IMR-90 (cell line): ENCODE measurements around the gene LPXN. TPM values are rescaled to one million over a fixed set of nuclear protein-coding genes. Genes with fewer than 3 reads are reported as not detected.
A peak's percentile ranks its signal among the peaks of the same experiment; 100 is the strongest.

ENCODE experiments used
- ATAC-seq: fragments of 200-7000 bp; cut with Tn5 transposase; 2 replicates; pipeline ENCODE4 v1.9.1; 2020; ENCODE audit warnings: low read depth, mild to moderate bottlenecking, moderate library complexity
- BruUV-seq: library from RNA; stranded (reverse); fragments of 400-500 nt; replicated peaks from 2 replicates; lab custom pipeline; 2021; lab: Mats Ljungman, UMichigan
- CTCF ChIA-PET: fragments of 300-600 bp; formaldehyde crosslinking; extraction: SDS; loops from one replicate; lab custom pipeline; 2021; ENCODE audit warnings: antibody characterized with exemption; lab: Yijun Ruan, JAX
- POLR2A ChIA-PET: fragments of 300-600 bp; sonication (Branson Sonifier 250); formaldehyde crosslinking; loops from one replicate; lab custom pipeline; 2022; ENCODE audit warnings: antibody characterized with exemption; ENCODE audit not compliant: unreplicated experiment; lab: Charles Lee
- DNase-seq: peaks from one replicate; pipeline ENCODE4 v3.0.0; 2013
- H2AFZ ChIP-seq: replicated peaks from 2 replicates; pipeline ENCODE3; 2013; ENCODE audit warnings: low read length, mild to moderate bottlenecking; ENCODE audit not compliant: poor library complexity
- H2AK5ac ChIP-seq: 2 replicates; pipeline ENCODE4 v1.6.1; 2013; ENCODE audit warnings: low read depth, low read length, inconsistent platforms
- H2AK9ac ChIP-seq: replicated peaks from 2 replicates; pipeline ENCODE3; 2013; ENCODE audit warnings: mild to moderate bottlenecking, low read depth, low read length, moderate library complexity; ENCODE audit not compliant: poor library complexity
- H2BK120ac ChIP-seq: 2 replicates; pipeline ENCODE4 v1.6.1; 2013; ENCODE audit warnings: low read depth, low read length, inconsistent platforms
- H2BK15ac ChIP-seq: 3 replicates; pipeline ENCODE4 v1.6.1; 2013; ENCODE audit warnings: low read depth, low read length, inconsistent platforms
- H2BK20ac ChIP-seq: 2 replicates; pipeline ENCODE4 v1.6.1; 2013; ENCODE audit warnings: low read depth, mild to moderate bottlenecking, inconsistent platforms, low read length, moderate library complexity
- H2BK5ac ChIP-seq: 2 replicates; pipeline ENCODE4 v1.6.1; 2013; ENCODE audit warnings: mild to moderate bottlenecking, low read depth, low read length, inconsistent platforms; ENCODE audit not compliant: poor library complexity, severe bottlenecking
- H3K14ac ChIP-seq: replicated peaks from 2 replicates; pipeline ENCODE4 v1.6.1; 2013; ENCODE audit warnings: low read depth, low read length, inconsistent platforms
- H3K18ac ChIP-seq: 2 replicates; pipeline ENCODE4 v1.6.1; 2013; ENCODE audit warnings: low read depth, low read length, control low read depth
- H3K23ac ChIP-seq: 2 replicates; pipeline ENCODE4 v1.6.1; 2013; ENCODE audit warnings: low read depth, low read length, inconsistent platforms
- H3K27ac ChIP-seq: 2 replicates; pipeline ENCODE4 v1.5.1; 2013; ENCODE audit warnings: mild to moderate bottlenecking, control low read depth, low read length; ENCODE audit not compliant: insufficient read depth
- H3K27me3 ChIP-seq: 2 replicates; pipeline ENCODE4 v1.6.1; 2013; ENCODE audit warnings: low read length; ENCODE audit not compliant: control insufficient read depth, insufficient read depth
- H3K36me3 ChIP-seq: 2 replicates; pipeline ENCODE4 v1.6.1; 2013; ENCODE audit warnings: low read length, mixed read lengths; ENCODE audit not compliant: control insufficient read depth, insufficient read depth
- H3K4ac ChIP-seq: 2 replicates; pipeline ENCODE4 v1.6.1; 2013; ENCODE audit warnings: low read depth, low read length, inconsistent platforms
- H3K4me1 ChIP-seq: 2 replicates; pipeline ENCODE4 v1.6.1; 2013; ENCODE audit warnings: low read length, mixed read lengths; ENCODE audit not compliant: control insufficient read depth, insufficient read depth
- H3K4me2 ChIP-seq: 2 replicates; pipeline ENCODE4 v1.6.1; 2013; ENCODE audit warnings: low read depth, mild to moderate bottlenecking, control low read depth, low read length, moderate library complexity
- H3K4me3 ChIP-seq: 2 replicates; pipeline ENCODE4 v1.5.1; 2013; ENCODE audit warnings: low read depth, mild to moderate bottlenecking, control low read depth, low read length, moderate library complexity; ENCODE audit not compliant: insufficient read depth
- H3K56ac ChIP-seq: 2 replicates; pipeline ENCODE4 v1.6.1; 2013; ENCODE audit warnings: low read length, inconsistent platforms; ENCODE audit not compliant: insufficient read depth; ENCODE audit errors: extremely low read depth
- H3K79me1 ChIP-seq, 2 experiments: 2 replicates each; pipeline ENCODE4 v1.6.1; 2013; ENCODE audit warnings: low read length in 2 of 2, inconsistent platforms in 1 of 2, low read depth in 1 of 2
- H3K9ac ChIP-seq: 2 replicates; pipeline ENCODE4 v1.6.1; 2013; ENCODE audit warnings: low read depth, low read length, control low read depth
- H3K9me1 ChIP-seq: 2 replicates; pipeline ENCODE4 v1.6.1; 2013; ENCODE audit warnings: low read length, inconsistent platforms; ENCODE audit not compliant: insufficient read depth
- H3K9me3 ChIP-seq: 2 replicates; pipeline ENCODE4 v1.6.1; 2013; ENCODE audit warnings: low read length; ENCODE audit not compliant: control insufficient read depth, insufficient read depth
- H4K20me1 ChIP-seq: 2 replicates; pipeline ENCODE4 v1.6.1; 2013; ENCODE audit warnings: low read length, inconsistent platforms; ENCODE audit not compliant: insufficient read depth
- H4K5ac ChIP-seq: 2 replicates; pipeline ENCODE4 v1.6.1; 2013; ENCODE audit warnings: mild to moderate bottlenecking, low read depth, low read length, control low read depth
- H4K8ac ChIP-seq, 2 experiments: 2 replicates each; pipeline ENCODE4 v1.6.1; 2013; ENCODE audit warnings: low read depth in 2 of 2, low read length in 2 of 2, control low read depth in 1 of 2, inconsistent platforms in 1 of 2
- H4K91ac ChIP-seq: 2 replicates; pipeline ENCODE4 v1.6.1; 2013; ENCODE audit warnings: low read depth, low read length, inconsistent platforms; ENCODE audit not compliant: insufficient read depth
- BHLHE40 ChIP-seq: fragments of 150-350 bp; IDR thresholded peaks from 2 replicates; pipeline ENCODE4 v1.6.1; 2016; ENCODE audit warnings: mild to moderate bottlenecking, low read depth, low read length
- CEBPB ChIP-seq: IDR thresholded peaks from 2 replicates; pipeline ENCODE4 v1.6.1; 2012; ENCODE audit warnings: low read depth, low read length, improper control_type of control experiment
- CHD1 ChIP-seq: IDR thresholded peaks from 2 replicates; pipeline ENCODE4 v1.6.1; 2012; ENCODE audit warnings: low read depth, low read length, improper control_type of control experiment
- CTCF ChIP-seq: conservative IDR thresholded peaks from 2 replicates; pipeline ENCODE4 v1.5.1; 2012; ENCODE audit warnings: mild to moderate bottlenecking, low read depth, low read length, improper control_type of control experiment
- ELK1 ChIP-seq: fragments of 150-350 bp; IDR thresholded peaks from 2 replicates; pipeline ENCODE4 v1.6.1; 2016; ENCODE audit warnings: low read depth, mild to moderate bottlenecking, low read length, moderate library complexity, borderline replicate concordance
- FOS ChIP-seq: fragments of 150-350 bp; IDR thresholded peaks from 2 replicates; pipeline ENCODE4 v1.6.1; 2016; ENCODE audit warnings: low read depth, low read length
- MAFK ChIP-seq: IDR thresholded peaks from 2 replicates; pipeline ENCODE4 v1.6.1; 2012; ENCODE audit warnings: low read depth, low read length, improper control_type of control experiment
- MAZ ChIP-seq: IDR thresholded peaks from 2 replicates; pipeline ENCODE4 v1.6.1; 2012; ENCODE audit warnings: low read depth, mild to moderate bottlenecking, low read length, improper control_type of control experiment, moderate library complexity, borderline replicate concordance
- MXI1 ChIP-seq: IDR thresholded peaks from 2 replicates; pipeline ENCODE4 v1.6.1; 2012; ENCODE audit warnings: low read depth, mild to moderate bottlenecking, low read length, moderate library complexity, borderline replicate concordance
- NFE2L2 ChIP-seq: fragments of 150-350 bp; IDR thresholded peaks from 2 replicates; pipeline ENCODE4 v1.6.1; 2016; ENCODE audit warnings: low read depth, mild to moderate bottlenecking, low read length
- POLR2A ChIP-seq: IDR thresholded peaks from 2 replicates; pipeline ENCODE4 v1.6.1; 2012; ENCODE audit warnings: mild to moderate bottlenecking, low read depth, low read length
- RAD21 ChIP-seq: IDR thresholded peaks from 2 replicates; pipeline ENCODE4 v1.6.1; 2012; ENCODE audit warnings: low read length, improper control_type of control experiment
- RCOR1 ChIP-seq: IDR thresholded peaks from 2 replicates; pipeline ENCODE4 v1.6.1; 2012; ENCODE audit warnings: mild to moderate bottlenecking, low read length, improper control_type of control experiment; ENCODE audit not compliant: insufficient replicate concordance
- RFX5 ChIP-seq: IDR thresholded peaks from 2 replicates; pipeline ENCODE4 v1.8.0; 2012; ENCODE audit warnings: low read depth, mild to moderate bottlenecking, low read length, moderate library complexity
- SMC3 ChIP-seq: fragments of 150-350 bp; IDR thresholded peaks from 2 replicates; pipeline ENCODE4 v1.6.1; 2016; ENCODE audit warnings: low read depth, mild to moderate bottlenecking, antibody characterized with exemption, low read length, moderate library complexity
- WGBS, 2 experiments: methylation state at CpG; one replicate each; pipeline versions ENCODE4 v1.1.5 to v1.1.7; 2013; ENCODE audit warnings: missing lambda C conversion rate in 2 of 2; ENCODE audit not compliant: insufficient read length in 1 of 2; ENCODE audit errors: extremely low coverage in 2 of 2; 5-methylcytosine and 5-hydroxymethylcytosine counted together
- dilution Hi-C: fragments of 300-500 bp; cut with HindIII; formaldehyde crosslinking; loops from one replicate; pipeline ENCODE4 v1.14.3; 2018; ENCODE audit warnings: low sequenced_read_pairs; ENCODE audit not compliant: unreplicated experiment
- in situ Hi-C: fragments of 300-500 bp; cut with MboI; formaldehyde crosslinking; loops from 3 replicates; pipeline ENCODE4 v1.14.3; 2019; ENCODE audit warnings: low sequenced_read_pairs, inconsistent platforms, mixed read lengths
- intact Hi-C: fragments of 100-400 bp; cut with micrococcal nuclease; formaldehyde crosslinking; loops from 2 replicates; pipeline ENCODE4 v1.10.0; 2022
- polyA plus RNA-seq, 3 experiments: library from polyadenylated mRNA; depleted of rRNA; stranded (reverse); fragments of >200 nt; gene quantifications; 2 replicates each; pipeline ENCODE4 v1.2.3, GENCODE V29; 2012; ENCODE audit warnings: low replicate concordance in 1 of 3
- total RNA-seq: library from RNA; depleted of rRNA; stranded (reverse); fragments of >200 nt; gene quantifications from 2 replicates; pipeline ENCODE4 v1.2.3, GENCODE V29; 2012
- TF ChIP-seq, protein P1 (sequence below): fragments of 150-350 bp; IDR thresholded peaks from 2 replicates; pipeline ENCODE4 v1.6.1; 2017; ENCODE audit warnings: mild to moderate bottlenecking, antibody characterized with exemption, low read length, low read depth

The LPXN gene
- total and polyA plus RNA-seq, 2 of the 4 experiments (the other 2 are of a cell fraction): 13.4 to 15.7 TPM

DNA sequence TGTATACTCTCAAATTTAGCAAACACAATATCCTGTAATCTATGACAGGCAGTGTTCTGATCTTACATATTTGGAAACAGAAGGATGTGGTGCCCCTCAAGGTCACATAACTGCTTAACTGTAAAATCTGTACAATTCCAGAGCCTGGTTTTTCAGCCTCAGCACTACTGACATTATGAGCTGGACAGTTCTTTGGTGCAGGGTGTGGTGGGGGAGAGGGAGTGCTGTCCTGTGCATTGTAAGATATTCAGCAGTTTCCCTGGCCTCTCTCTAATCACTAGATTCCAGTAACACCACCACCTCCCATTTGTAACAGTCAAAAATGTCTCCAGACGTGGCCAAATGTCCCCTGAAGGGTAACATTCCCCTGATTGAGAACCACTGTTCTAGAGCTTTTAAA is 65.9 kb downstream of the LPXN start:
- intact Hi-C loops: loop anchor here (5.0 to 10.0 kb wide), 7 partner anchors 117 to 1052 kb away; partner anchors contain the start of genes CTNND1, OR9I1 and SELENOH
- POLR2A ChIA-PET: no interaction called here
- Histone ChIP-seq H2AFZ (no peak overlapping the region), H3K9me1 (peaks cover 2% of the 10 kb centered on the region; the same call in 1 of the 2 replicates), H3K4me2 (no peak overlapping the region), H3K4me3 (no peak overlapping the region), H3K18ac (peak overlapping the region; percentile 44; the same call in 1 of the 2 replicates), H4K8ac (peak overlapping the region; percentile 41 to 65), H2BK15ac (peak overlapping the region; percentile 73; the same call in 2 of the 3 replicates), H3K36me3 (no peaks in the 10 kb centered on the region), H3K4ac (peak overlapping the region; percentile 69), H2AK5ac (peak overlapping the region; percentile 38; the same call in 1 of the 2 replicates), H2BK120ac (peak overlapping the region; percentile 82), H3K27ac (peak overlapping the region; percentile 8; the same call in 1 of the 2 replicates), H4K20me1 (no peaks in the 10 kb centered on the region), H3K14ac (peak overlapping the region; percentile 38), H4K91ac (peak overlapping the region; percentile 80), H2BK20ac (peak overlapping the region; percentile 83), H3K9ac (peak overlapping the region; percentile 12; the same call in 1 of the 2 replicates), H2AK9ac (no peak overlapping the region), H4K5ac (no peak overlapping the region), H2BK5ac (peak overlapping the region; percentile 83), H3K23ac (no peak overlapping the region), H3K27me3 (no peaks in the 10 kb centered on the region), H3K56ac (no peak overlapping the region), H3K79me1 (no peaks in the 10 kb centered on the region), H3K9me3 (no peaks in the 10 kb centered on the region), H3K4me1 (peaks cover 7% of the 10 kb centered on the region)
- dilution Hi-C loops: no loop called here
- BruUV-seq: no TSS peak
- CTCF ChIA-PET: no interaction called here
- DNase-seq (no peak), ATAC-seq (peak; percentile 56)
- TF ChIP-seq MAFK: no peak
- no peak for TF ChIP-seq SMC3
- no peak for TF ChIP-seq BHLHE40
- no peak for TF ChIP-seq MAZ
- no peak for TF ChIP-seq NFE2L2
- TF ChIP-seq RAD21: no peak
- no peak for TF ChIP-seq CHD1
- TF ChIP-seq ELK1: no peak
- no peak for TF ChIP-seq CTCF
- TF ChIP-seq, protein P1, sequence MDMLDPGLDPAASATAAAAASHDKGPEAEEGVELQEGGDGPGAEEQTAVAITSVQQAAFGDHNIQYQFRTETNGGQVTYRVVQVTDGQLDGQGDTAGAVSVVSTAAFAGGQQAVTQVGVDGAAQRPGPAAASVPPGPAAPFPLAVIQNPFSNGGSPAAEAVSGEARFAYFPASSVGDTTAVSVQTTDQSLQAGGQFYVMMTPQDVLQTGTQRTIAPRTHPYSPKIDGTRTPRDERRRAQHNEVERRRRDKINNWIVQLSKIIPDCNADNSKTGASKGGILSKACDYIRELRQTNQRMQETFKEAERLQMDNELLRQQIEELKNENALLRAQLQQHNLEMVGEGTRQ: no peak
- TF ChIP-seq RCOR1: no peak
- no peak for TF ChIP-seq RFX5
- no peak for TF ChIP-seq POLR2A
- TF ChIP-seq FOS: no peak
- TF ChIP-seq MXI1: no peak
- TF ChIP-seq CEBPB: no peak
- WGBS, 2 experiments: no CpG with 5 or more reads among the region's 1 CpG
- in situ Hi-C loops: loop anchor here (10.0 to 25.0 kb wide), 3 partner anchors 695 to 1022 kb away; partner anchors contain the start of gene SELENOH
